Gastroesophageal sphincter (tissue), 3 donors: ENCODE measurements around the gene CD300LD.
"Not testable (repeated sequence)": the region's sequence is repeated elsewhere in the genome, so short reads cannot be mapped to it uniquely, and the experiment has no call there.

ENCODE experiments used
- CTCF ChIP-seq, 4 experiments: fragments of 200-600 bp in 2 of 4; fragments of 450-650 bp in 2 of 4; sonication (generic) in 1 of 4; IDR thresholded peaks; one replicate each; pipeline ENCODE4 v1.5.1; 2017 to 2019; ENCODE audit warnings: antibody characterized with exemption in 4 of 4, mild to moderate bottlenecking in 2 of 4, moderate library complexity in 2 of 4
- EP300 ChIP-seq: sonication (generic); formaldehyde crosslinking; IDR thresholded peaks from one replicate; pipeline ENCODE4 v1.6.1; 2017; ENCODE audit warnings: antibody characterized with exemption, mild to moderate bottlenecking
- POLR2A ChIP-seq, 2 donors: fragments of 450-650 bp; IDR thresholded peaks; one replicate each; pipeline ENCODE4 v1.6.1; 2017; ENCODE audit warnings: antibody characterized with exemption in 2 of 2, mild to moderate bottlenecking in 2 of 2, moderate library complexity in 1 of 2
- POLR2AphosphoS5 ChIP-seq: sonication (generic); formaldehyde crosslinking; IDR thresholded peaks from one replicate; pipeline ENCODE4 v1.6.1; 2017; ENCODE audit warnings: antibody characterized with exemption

- TF ChIP-seq POLR2AphosphoS5; POLR2A (IDR thresholded peaks at IDR 0.05); EP300; CTCF (IDR thresholded peaks at IDR 0.05): not testable (repeated sequence)
Observed at GRCh38 chr17:74636541-74637085, 44.5 kb upstream of the CD300LD start.
